Stimulated activated CD4-positive, alpha-beta T cell treated with anti-CD3 and anti-CD28 coated beads, TNF-alpha, amount 100 ng/mL, for 4 hours (primary cell): ENCODE measurements around the gene PDLIM5.

Experiments
- DNase-seq, 3 experiments: peaks; one replicate each; pipeline ENCODE4 v3.0.0-alpha.2; 2020; ENCODE audit warnings: low read depth in 3 of 3

Gene PDLIM5

DNA sequence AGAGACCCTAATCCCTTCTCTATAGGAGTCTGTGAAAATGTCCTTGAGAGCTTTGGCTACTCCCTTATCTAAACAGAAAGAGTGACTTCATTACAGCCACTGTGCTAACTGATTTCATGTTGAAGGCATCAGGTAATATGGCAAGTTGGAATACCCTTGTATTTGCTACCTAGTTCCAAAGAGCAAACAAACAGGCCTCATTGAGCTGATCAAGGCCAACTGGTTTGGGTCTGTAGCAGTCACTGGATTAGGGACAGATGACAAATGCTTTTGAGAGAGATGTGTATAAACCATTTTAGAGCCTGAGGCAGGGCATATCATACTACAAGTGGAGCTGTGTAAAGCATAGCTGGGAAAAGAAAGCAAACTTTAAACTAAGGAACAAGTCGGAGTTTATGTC lies 22.9 kb upstream of the PDLIM5 start:
- DNase-seq = no peak

- DNase-seq = no peak
These were observed 21.3 kb upstream of the PDLIM5 start for GRCh38 chr4:94430406-94430805.

GRCh38 chr4:94431388-94431787 lies 20.4 kb upstream of the PDLIM5 start:
- no peak for DNase-seq

DNA sequence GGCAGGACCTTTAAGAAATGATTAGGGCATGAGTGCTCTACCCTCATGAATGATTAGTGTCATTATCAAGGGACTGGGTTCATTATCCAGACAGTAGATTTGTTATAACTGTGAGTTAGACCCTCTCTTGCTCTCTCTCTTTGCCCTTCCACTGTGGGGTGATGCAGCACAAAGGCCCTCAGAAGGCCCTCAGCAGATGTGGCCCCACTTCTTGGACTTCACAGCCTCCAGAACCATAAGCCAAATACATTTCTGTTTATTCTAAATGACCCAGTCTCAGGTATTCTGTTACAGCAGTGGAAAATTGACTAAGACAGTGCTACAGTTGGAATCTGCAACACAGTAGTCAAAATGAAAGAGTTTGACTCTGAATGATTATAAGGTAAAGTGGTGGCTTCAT lies 17.2 kb upstream of the PDLIM5 start:
- DNase-seq = no peak

DNA sequence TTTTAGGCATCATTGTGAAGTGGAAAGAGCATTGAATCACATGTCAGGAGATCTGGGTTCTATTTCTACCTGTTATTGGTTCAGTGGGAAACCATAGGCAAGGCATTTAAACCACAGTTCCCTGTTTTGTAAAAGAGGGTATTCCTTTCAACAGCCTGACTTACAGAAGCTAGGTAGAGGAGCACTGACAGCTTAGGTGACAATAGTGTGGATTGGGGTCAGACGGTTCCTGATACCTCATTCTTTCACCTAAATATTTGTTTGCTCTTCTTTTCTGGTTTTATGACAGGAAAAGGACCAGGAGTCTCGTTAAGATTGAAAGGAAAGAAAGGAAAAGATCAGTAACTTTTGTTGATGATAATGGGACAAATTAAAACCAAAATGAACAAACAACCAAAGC lies 15.9 kb upstream of the PDLIM5 start:
- DNase-seq = no peak

GRCh38 chr4:94436512-94436911 lies 15.2 kb upstream of the PDLIM5 start:
- DNase-seq = no peak

- DNase-seq = no peak
These were observed 12.1 kb upstream of the PDLIM5 start for GRCh38 chr4:94439606-94440005.

DNA sequence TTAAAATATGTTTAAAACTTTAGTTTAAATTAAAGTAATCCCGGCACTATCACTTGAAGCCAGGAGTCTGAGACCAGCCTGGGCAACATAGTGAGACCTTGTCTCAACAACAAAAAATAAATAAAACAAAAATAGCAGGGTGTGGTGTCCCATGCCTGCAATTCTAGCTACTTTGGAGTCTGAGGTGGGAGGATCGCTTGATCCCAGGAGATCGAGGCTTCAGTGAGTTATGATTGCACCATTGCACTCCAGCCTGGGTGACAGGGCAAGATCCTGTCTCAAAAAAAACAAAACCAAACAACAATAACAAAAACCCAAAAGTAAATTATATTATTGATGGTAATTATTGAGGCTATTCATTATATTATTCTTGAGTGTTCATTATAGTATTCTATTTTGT lies 9.9 kb upstream of the PDLIM5 start:
- DNase-seq = no peak

GRCh38 chr4:94442251-94442650 lies 9.5 kb upstream of the PDLIM5 start:
- DNase-seq = no peak

DNA sequence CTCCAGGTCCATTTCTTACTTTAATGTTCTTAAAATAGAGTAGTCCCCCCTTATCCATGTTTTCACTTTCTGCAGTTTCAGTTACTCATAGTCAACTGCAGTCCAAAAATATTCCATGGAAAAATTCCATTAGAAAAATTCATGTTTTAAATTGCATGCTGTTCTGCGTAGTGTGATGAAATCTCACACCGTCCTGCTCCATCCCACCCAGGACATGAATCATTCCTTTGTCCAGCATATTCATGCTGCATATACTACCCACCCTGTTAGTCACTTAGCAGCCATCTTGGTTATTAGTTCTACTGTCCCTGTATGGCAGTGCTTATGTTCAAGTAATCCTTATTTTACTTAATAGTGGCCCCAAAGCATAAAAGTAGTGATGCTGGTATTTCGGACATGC lies 5.4 kb upstream of the PDLIM5 start:
- DNase-seq = no peak

DNA sequence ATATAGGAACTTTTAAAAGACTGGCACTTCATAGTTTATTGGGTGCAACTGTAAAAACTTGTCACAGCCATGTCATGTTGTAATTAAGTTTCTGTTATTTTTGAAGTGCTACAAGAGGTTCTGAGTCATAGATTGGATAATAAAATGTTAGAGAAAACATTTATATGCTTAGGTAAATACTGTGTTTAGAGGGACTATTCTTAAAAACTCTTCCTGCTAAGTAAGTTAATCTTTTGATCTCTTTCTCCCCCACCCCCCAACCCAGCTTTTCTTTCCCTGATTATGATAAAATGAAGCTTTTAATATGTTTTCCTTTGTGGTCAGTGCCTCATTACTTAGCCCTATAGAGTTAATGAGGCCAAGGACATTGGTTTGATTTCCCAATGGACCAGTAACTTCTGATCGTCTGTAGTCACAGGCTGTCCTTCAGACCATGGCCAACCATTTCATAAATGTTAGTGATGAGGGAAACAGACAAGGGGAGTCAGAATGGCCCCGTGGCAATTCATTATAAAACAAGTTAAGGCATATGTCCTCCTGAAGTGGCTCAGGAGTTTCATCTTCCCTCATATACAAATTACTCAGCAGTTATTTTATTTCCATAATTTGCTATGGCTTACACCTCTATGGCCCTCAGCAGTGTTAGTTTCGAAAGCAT lies 3.9 kb upstream of the PDLIM5 start:
- no peak for DNase-seq

DNA sequence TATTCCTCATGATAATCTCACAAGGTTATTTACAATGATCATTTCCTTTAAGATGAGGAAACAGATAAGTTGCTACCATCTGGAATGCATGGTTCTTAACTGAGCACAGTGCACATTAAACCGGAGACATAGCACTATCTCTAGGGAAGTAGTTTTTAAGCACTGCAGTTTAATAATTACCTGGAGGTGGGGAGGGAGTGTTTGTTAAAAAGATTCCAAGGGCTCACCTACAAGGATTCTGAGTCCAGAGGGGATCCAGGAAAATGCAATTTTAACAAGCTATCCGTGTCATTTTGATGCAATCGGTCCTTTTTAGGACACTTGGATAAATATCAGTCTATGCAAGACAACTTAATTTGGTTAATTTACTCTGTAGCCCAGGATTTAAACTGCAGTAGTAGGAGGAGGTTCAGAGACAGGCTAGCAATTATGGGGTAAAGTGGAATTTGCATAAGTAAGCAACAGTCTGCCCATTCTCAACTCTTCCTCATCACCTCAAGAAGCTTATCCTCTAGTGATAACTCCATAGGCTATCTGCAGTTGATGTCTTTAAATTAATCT lies 2.8 kb upstream of the PDLIM5 start:
- no peak for DNase-seq

DNA sequence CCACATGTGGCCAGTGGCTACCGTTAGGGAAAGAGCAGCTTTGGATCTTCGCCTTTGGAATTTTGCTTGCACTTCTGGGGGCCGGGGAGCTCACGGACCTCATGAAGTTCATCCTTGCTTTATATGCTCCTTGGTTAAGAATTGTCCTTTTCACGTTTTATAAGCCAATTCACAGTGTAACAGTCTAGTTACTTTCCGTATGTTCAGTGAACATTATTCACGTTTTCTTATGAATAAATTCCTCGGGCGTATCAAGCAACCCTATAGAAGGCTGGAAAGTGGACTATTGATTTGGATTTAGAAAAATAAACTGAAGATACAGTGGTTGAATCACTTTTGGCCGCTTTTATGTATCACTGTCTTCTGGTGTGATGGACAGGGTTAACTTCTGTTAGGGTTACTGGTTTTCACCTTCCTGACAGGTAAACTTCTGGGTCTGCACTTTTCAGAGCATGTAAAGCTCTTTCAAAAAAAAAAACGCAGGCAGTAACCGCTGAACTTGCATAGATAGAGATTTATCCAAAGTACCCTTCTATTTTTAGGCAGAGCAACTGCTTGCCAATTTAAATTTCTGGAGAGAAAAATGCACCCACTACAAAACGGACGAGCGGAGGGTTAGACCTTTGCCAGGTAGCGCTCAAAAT lies 569 bp upstream of the PDLIM5 start:
- DNase-seq = no peak

DNA sequence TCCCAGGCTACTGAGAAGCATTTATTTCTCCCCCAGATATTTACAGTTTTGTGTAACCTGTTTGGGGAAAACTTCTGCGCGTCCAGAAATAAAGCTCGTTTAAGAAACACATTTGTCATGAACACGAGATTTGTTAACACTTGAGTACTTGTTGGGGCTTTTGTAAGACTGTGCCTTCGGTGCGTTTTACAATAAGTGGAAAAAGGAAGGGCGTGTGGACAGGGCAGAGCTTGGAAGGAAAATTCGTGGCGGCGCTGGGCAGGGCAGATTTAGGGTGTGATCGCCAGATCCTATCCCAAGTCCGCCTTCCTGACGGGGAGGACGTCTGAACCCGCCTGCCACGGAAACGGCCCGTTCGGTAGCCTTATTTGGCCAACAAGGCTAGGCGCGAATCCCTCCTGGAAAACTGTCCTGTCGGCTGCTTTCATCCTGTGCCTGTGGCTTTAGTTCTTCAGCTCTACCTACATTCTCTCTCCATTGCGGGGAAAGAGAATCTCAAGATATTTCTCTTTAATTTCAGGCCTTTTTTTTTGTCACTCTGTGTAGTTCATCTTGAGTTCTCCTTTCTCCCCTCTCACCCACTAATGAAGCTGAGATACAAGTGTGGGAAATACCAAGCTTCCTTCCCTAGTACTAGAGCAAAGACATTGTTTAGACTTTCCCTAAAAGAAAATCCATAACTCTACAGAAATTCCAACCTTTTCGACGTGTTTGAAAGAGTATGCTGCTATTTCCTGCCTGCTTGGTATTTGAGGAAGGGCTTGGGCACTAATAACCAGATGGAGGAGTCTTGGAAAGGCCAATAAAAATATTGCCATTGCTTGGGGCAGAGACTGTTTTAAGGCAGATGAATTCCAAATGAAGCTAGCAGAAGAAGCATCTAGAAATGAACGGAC lies 982 bp downstream of the PDLIM5 start:
- DNase-seq = no peak

DNA sequence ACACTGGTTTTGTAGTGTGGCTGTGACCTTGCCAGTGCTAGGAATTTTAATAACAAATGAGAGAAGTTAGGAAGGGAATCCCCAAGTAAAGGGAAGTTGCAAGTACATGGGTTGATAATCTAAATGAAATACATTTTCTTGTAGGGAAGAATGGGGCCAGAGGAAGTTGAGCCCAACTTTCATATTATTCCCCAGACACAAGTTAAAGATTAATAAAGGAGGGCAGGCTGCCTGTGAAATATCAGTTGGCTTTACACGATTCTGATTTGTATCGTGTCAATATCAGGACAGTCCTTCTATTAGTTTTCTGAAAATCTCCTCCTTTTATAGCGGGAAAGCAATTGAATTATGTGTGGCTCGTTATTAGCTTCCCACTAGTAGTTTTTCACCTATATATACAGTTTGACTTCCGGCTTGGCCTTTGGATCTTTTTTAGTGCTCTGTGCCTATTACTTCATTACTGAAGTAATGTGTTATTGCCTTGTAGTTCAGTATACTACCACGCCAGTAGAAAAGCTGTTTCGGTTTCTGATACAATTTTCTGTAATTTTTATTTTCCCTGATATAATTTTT lies 1.7 kb downstream of the PDLIM5 start:
- DNase-seq = no peak

DNA sequence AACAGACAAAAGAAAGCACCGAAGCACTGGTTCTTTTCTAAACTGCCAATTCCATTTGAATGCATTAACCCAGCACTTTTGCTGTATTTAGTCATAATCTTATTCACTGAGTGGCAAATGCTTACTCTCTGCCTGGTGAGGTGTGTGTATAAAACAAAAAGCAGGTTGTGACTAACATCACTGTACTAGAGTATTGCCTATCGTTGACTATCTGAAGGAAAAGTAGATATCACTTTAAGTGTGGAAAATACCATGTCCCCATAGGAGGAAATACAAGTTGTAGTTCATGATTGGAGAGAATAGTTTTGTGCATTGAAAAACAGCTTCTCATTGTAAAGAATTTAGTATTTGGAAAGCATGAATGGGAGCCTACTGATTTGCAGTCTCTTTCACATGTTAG lies 2.7 kb downstream of the PDLIM5 start:
- DNase-seq = no peak

GRCh38 chr4:94455081-94455480 lies 3.3 kb downstream of the PDLIM5 start:
- DNase-seq = no peak

DNA sequence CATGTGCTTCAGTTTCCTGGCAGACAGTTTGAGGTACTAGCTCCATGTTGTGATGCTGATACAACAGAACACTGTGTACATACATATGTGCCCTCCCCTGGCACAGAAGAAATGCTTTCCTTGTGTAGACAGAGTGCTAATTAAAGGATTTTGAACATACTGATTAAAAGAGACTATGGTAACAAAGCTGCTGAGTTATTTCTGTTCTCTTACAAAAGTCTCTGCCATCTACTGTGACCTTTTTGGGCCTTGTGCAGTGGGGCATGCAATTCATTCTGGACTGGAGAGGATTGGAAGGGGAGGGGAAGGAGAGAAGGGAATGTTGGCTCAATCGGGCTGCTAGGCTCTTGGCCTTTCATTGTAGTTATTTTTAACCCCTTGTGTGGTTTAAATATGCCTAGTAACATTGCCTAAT lies 6.0 kb downstream of the PDLIM5 start:
- DNase-seq = no peak

- DNase-seq = no peak
These were observed 6.9 kb downstream of the PDLIM5 start for GRCh38 chr4:94458682-94459081.

- DNase-seq = no peak
These were observed 7.9 kb downstream of the PDLIM5 start for GRCh38 chr4:94459462-94460161.

DNA sequence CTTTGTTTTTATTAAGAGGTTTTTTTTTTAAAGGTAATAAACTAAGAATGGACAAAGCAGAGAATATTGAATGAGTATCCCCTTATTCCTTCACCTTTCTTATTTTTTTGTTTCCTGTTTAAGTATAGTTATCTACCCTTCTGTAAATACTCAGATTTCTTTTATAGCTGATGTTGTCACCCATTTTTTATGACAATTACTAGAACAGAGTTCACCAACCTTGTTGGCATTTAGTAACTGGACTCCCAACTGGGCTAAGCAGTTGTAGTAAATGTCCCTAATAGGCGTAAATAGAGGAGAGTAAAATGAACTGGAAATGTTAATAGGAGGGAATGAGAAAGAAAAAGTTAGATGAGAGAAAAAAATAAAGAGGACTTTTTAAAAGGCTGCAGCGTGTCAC lies 9.8 kb downstream of the PDLIM5 start:
- no peak for DNase-seq

GRCh38 chr4:94462572-94462971 lies 10.8 kb downstream of the PDLIM5 start:
- no peak for DNase-seq
